NCI-H748 (cell line): ENCODE measurements around the gene TAS1R2.
A peak's percentile ranks its signal among the peaks of the same experiment; 100 is the strongest.
"Not testable (repeated sequence)": the region's sequence is repeated elsewhere in the genome, so short reads cannot be mapped to it uniquely, and the experiment has no call there.

ENCODE experiments used
- DNase-seq: peaks from one replicate; lab custom pipeline; 2025; ENCODE audit not compliant: unreplicated experiment; lab: John Stamatoyannopoulos, UW

The TAS1R2 gene

DNA sequence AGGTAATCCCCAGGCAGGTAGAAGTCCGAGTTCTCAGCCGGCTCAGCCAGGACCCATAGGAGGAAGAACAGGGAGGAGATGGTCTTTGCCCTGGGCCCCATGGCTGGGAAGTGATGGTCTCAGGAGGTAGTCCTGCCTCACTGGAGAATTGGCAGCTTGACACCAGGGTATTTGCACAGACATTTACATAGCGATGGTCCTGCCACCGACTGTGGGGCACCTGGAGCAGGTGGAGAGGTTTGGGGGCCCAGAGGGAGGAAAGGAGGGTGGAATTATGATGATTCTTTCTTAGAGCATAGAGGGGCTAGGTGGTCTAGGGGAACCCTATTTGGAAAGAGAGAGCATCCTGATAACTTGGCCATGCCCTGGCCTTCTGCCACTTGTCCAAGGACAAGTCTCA, at the start of gene TAS1R2:
TAS1R2 (minus strand) TSS at position 101 of the 400 bp plus-strand sequence; CDS start at position 101, 0 bp downstream.
- DNase-seq, result no peak

DNA sequence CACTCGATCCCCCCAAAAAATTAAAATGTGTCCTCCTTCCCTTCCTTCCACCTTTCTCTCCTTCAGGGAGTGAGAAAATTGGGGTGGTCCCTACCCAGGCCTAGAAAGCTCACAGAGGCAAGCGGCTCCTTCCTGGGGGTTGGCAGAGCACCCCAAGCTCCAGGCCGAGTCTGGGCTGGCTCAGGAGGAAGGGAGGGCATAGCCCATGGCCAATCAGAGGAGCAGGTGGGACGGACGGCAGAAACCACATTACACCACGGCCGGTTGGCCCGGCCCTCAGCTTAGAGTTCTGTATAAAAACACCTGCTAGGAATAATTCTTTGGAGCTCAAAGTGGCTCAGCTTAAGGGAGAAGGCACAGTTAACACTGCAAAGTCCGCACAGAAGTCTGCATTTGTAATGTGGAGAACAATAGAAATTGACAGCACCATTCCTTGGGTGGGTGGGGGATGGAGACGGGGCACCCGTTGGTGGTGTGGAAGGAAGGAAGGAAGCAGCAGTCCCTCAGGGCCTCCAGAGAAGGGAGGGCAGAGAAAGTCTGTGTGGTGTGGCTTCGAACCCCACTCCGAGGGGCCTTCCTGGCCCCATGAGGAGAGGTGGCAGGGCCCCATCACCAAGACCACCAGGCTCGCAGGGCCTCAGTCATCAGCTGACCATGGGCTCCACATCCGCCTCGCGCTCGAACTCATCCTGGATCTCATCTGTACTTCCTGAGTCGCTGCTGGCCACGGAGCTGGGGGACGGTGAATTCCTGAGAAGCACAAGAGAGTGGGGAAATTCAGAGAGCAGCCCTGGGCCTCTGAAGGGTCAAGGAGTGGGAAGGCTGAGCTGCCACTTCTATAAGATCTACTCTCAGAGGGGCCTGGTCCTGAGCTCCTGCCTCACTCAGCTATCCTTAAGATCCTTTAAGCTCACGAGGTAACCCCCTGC, 48.7 kb upstream of the TAS1R2 start:
- DNase-seq, result no peak

DNA sequence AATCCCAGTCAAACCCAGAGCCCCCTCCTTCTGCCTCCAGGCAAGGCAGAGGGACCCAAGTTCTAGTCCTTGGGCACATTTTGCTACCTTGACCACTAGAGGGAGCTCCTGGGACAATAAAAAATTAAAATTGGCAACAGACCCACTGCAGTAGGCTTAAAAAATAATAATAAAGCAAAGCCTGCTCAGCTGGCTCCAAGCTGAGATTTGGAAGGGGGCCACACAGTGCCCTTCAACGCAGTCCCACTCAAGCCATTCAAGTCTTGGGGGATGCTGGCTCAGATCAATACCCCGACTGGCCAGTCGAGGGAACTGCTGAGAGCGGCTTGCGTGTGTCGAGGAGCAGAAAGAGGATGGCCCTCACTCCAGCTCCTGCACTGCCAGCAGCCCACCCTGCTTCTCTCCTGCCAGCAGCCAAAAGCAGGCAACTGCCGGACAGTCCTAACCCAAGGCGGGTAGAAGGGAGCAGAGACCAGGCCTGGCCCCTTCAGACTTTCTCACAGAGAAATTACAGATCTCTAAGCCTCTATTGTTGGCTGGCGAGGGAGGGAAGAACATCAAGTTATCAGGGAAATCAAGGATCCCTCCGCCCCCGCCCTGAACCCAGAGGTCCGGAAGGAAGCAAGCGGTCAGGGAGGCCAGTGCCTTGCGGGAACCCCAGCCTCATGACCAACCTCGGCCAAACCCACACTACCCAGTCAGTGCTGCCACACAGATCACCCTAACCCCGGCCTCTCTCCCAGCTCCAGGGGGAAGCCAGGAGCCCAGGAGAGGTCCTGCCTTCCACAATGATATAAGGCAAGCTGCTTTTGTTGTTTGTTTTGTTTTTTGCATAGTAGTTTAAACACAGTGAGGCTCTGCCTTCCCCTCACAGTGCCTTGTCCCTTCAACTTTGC, 47.8 kb upstream of the TAS1R2 start:
- DNase-seq, result peak; percentile 40

DNA sequence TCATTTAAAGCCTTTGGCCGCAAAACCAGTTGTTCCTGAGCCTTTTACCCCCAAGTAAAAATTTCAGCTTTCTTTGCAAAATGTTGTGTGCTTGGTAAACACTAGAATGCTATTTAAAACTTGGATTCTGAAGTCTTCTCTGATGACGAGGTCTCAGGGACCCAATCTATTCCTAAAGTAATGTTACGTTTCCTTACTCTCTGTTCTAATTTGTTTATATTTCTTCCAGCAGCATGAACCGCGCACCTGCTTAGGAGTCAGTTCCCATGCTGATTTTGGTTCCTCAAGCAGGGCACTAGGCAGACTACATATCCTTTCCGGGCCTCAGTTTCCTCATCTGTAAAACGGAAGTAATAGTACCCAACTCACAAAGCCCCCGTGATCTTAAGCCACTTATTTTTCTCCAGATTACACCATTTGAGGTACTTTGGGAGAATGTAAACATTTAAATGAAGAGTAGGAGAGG, 43.9 kb upstream of the TAS1R2 start:
- DNase-seq, result no peak

DNA sequence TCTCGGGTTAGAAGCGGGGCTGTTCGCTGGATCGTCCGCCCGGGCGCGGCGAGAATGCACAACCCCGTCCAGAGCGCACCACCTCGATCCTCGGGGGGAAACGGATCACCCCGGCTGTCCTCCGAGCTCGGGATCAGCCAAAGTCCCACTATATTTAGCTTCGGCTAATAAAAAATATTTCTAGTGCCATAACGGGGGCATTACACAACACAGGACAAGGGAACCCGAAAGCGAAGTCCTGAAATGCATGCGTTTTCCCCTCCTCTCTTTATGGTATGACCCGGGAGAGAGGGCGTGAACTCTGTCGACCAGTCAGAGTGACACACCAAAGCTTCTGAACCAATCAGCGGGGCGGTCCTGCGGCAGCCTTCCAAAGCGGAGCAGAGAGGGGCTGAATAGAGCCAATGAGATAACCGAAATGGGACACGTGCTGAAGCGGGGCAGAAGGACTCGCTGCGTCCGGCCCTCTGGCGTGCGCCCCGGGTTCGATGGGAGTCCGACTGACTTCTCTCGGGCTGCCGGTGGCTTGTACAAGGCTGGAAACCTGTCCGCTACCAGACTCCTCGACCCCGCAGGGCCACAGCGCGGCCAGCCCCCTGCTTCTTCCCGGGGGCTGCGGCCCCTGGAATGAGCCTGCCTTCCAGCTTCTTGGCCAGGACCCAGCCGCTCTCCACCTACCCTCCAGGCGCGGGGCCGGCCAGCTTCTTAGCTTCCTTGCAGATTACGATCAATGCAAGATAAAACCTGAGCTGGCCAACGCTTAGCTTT, 43.2 kb upstream of the TAS1R2 start, which contains the start of gene ALDH4A1:
ALDH4A1 (minus strand) TSS at position 33 of the 768 bp plus-strand sequence; CDS start at position 1, 32 bp downstream.
- peak; percentile 96 for DNase-seq

DNA sequence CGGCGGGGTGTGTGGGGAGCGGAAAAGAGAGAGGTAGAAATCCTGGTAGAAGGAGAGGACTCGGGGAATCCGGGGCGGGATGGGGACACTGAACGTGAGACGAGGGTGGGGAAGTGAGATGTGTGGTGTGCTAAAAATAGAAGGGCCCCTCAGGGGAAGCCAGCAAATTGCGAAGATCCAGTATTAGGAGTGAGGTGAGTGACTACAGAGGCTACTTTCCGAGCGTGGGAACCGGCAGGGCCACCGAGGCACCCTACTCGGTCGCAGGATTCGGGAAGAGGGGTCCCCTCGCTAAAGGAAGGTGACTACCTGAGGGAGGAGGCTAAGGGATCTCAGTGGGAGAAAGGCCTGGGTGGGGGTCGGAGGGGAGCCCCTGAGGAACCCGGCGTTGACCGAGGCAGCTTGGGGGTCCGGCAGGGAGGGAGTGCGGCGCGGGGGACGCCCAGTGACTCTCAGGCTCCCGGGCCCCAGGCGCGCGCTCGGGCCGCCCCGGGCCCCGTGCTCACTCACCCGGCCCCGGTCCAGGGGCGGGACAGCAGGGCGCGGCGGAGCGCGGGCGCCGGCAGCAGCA, 42.6 kb upstream of the TAS1R2 start:
- peak; percentile 15 for DNase-seq

DNA sequence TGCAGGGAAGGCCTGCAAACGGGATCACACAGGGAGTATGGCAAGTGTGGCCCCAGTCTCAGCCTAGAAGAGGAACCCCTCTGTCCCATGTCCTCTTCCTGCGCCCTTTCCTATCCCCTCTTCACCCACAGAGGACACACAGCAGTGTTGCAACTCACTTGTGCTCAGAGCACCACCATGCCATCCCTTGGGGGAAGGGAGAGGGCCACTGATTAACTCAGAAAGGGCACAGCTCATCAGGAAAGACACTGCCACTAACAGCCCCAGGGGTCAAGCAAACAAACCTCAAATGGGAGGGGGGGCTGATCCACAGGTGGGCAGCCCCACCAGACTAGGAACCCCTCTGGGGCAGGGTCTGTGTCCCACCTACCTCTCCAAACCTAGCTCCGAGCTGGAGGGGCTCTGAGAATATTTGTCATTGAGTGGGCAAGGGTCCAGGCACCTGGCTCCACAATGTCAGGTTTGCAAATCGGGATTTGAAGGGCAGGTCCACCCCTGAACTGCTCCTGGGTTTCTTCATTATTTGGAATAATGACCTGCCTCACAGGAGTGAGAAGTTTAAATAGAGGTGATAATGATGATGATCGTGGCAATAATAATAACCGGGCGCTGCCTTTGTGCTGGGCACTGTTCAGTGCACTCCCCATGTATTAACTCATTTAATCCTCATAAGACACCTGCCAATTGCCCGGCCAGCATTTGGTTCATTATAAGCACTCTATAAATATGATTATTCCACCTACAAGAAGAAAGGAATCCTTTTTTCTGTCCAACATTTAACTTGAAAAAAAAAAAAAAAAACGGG, 41.9 kb upstream of the TAS1R2 start:
- DNase-seq, result peak; percentile 8

DNA sequence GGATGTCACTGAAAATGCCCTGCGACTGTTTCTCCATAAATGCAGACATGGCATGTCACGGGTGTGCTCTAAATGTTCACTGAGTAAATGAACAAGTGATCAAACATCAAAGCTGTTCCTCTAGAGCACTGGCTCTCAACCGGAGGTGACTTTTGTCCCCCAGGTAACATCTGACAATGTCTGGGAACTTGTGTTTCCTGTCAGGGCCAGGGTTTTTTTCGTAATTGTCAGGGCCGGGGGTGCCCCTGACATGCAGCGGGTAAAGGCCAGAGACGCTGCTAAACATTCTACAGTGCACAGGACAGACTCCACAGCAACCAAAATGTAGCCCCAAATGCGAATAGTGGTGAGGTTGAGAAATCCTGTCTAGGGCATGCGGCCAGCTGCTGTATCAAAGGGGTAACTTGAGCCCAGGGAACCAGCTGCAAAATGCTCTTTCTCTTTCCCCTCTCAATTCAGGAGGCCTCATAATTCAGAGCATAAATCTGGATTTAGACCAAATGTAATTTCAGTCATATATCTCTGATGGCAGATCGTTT, 40.9 kb upstream of the TAS1R2 start:
- DNase-seq, result no peak

DNA sequence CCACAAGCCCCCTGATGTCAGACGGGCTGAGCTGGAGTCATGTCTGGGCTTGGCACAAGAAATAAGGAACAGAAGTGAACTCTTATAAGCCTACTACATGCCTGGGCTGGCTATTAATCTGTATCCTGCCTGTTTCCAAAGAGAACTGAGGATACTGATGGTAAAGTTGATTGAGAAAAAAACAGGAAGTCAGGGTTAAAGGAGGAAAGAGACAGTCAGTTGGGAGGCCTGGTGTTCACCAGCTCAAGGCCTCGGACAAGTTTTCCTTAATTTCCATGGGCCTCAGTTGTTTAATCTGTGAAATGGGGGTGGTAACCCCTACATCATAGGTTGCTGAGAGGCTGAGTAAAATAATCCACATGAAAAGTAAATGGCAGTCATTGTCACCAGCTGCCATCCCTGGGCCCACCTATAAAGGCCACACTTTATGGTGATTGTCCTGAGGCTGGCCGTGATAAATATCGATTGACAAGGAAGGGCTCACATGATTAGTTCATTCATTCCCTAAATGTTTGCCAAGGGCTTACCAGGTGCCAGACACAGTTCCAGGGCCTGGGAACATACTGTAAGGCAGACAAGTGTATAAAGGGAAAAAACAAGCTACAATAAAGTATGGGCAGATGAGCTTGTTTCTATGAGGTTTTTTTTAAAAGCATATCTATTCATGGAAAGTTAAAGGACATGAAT, 40.0 kb upstream of the TAS1R2 start:
- DNase-seq, result no peak

DNA sequence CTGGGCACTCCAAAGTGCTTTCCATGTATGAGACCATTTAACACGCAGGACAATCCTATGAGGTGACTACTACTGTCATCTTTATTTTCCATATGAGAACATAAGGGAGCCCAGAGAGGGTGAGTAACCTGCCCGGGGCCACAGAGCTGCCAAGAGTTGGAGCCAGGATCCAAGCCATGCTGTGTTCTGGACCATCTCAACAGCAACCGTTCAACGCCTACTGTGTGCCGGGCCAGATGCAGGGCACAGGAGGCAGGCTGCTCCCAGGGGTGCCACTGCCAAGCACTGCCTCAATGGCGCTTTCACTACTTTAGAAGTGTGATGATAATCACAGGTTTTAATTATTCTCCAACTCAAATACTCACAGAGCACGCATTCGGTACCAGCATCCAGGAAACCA, 39.1 kb upstream of the TAS1R2 start:
- no peak for DNase-seq

DNA sequence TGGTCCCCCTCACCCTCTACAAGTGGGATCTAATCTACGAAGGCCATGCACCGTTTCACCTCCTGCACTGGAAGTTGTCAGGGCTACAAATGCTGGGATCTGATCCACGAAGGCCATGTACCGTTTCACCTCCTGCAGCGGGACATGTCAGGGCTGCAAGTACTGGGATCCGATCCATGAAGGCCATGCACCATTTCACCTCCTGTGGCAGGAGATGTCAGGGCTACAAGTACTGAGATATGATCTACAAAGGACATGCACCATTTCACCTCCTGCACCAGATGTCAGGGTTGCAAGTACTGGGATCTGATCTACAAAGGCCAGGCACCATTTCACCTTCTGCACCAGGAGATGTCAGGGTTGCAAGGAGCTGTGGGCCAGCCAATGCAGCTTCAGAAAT, 35.9 kb upstream of the TAS1R2 start:
- no peak for DNase-seq

DNA sequence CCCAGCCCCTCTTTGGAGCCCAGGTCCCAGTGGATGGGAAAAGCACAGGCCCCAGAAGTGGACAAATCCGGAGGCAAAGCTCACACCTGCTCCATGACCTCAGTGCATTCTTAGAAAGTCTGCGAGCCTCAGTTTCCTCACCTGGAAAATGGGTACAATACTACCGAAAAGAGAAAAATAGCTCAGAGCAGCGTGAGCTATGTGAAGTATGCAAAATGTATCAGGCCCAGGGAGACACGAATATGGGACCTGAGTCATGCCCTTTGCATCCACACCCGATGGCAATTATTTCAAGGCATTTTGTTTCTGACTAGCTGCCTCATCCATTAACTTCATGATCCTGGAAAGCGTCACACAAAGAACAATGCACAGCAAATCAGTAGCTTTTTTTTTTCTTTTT, 33.7 kb upstream of the TAS1R2 start:
- no peak for DNase-seq

DNA sequence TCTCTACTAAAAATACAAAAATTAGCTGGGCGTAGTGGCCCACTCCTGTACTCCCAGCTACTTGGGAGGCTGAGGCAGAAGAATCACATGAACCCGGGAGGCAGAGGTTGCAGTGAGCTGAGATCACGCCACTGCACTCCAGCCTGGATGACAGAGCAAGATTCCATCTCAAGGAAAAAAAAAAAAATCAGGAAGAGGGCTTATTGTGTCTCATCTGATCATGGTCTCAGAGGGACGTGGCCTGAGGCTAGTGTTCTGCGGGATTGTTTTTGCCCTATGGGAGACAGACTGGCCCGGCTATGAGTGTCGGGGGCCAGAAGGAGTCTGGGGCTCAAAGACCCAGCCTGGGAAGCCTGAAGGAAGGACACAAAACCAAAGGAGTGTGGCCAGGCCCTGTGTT, 32.4 kb upstream of the TAS1R2 start:
- not testable (repeated sequence) for DNase-seq

DNA sequence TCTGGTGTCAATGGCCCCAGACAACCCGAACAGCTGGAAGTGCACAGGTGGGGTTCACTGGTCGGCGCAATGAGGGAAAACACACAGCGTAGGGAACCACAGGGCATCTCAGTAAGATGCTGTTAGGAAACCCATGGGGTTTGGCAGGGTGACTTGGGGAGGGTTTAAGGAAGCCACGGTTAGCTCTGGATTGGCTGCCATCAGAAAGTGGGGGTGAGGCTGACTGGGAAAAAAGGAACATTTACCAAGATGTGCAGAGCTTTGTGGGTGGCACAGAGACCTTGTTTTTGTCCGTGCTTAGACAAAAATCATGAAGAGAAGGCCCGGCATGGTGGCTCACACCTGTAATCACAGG, 31.9 kb upstream of the TAS1R2 start:
- no peak for DNase-seq

DNA sequence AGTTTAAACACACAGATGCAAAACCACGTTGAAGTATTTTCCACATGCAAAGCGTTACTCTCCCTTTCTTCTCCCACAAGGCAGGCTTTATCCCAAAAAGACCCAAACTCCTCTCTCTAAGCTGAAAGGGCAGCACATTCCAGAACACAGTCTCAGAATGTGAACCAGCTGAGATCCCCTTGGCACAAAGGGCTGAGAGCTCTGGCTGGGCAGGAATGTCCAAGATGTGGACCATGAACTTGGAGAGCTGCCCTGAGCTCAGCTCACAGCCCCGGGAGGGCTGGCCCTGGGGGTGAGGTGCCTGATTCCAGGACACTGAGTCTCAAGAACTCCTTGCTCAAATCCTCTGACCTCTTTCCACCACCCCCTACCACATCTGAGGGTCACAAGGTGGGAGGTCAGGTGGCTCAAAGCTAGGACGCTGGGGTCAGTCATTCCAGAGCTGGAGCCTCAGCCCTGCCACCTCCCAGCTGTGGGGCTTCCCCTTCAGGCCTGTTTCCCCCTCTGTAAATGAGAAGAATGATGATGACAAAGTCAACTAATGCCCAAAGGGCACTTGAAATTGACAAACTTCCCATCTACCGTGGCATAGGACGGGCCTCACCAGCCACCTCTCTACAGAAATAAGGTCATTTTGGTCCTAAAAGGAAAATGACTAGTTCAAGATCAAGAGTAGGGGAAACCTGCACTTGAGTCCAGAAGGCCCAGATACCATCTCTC, 31.4 kb upstream of the TAS1R2 start:
- no peak for DNase-seq

DNA sequence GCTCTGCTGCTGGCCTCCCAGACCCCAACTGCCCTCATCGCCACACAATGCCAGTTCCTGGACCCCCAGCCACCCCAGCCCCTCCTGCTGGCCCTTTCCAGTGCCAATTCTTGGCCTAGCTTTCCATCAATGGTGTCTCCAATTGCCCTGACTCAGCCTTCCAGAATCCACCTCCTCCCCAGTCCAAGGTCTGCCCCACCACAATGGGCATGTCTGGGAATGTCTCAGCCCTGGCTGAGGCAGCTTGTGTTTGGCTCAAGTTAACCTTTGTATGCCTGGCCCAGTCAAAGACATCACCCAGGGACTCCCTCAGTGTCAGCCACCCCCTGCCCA, 26.5 kb upstream of the TAS1R2 start:
- DNase-seq, result no peak

DNA sequence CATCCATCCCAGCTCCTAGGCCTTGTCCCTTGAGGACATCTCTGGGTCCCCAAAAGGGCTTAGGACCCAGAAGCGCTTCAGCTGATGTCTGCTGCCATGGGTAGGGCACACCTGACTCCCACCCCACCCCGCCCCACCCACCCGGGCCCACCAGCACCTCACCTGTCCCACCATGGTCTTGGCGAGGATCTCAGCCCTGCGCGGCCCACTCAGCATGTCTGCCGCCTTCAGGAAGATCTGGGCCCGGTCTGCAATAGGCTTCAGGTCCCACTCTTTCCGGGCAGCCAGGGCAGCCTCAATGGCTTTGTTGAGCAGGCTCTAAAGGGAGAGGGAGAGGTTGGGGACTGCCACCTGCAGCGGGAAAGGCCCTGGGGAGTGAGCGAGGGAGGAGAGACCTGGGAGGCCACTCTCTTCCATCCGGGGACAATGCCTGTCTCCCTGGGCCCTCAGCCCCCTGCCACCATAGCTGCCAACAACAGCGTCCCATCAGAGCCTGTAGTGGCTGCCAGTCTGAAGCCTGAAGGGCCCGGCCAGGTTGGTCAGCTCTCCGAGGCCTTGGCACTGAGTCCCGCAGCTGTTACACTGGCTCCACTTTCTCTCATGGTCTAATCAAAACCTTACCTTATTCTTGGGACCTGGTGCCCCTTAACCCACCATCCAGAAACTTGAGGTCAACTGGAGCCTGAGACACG, 26.0 kb upstream of the TAS1R2 start:
- DNase-seq, result no peak

DNA sequence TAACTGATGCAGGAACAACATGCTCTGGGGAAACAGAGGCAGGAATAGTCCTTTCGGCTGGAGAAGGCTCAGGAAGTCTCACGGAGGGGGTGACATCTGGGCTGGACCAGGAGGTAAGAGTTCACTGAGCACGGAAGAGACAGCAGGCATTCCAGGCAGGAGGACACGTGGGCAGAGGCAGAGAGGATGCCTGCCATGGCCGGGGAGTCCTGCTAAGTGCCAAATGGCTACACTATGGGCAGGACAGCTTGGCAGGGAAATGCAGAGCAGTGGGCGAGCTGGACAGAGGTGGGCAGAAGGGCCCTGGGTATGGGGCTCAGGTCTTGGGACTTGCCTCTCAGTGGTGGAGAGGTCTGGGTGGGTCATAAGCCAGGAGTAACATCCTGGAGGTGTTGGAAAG, 25.3 kb upstream of the TAS1R2 start:
- no peak for DNase-seq
